Fibroblast of skin of right quadriceps (primary cell): Measurements from ENCODE around the gene JOSD2.
A peak's percentile ranks its signal among the peaks of the same experiment; 100 is the strongest.

Experiments
- DNase-seq: peaks from one replicate; pipeline ENCODE4 v3.0.0-alpha.2; 2013

JOSD2 gene

GRCh38 chr19:50492303-50493052, 18.5 kb downstream of the JOSD2 start:
- peak; percentile 8 for DNase-seq

- DNase-seq: no peak
Measured at GRCh38 chr19:50490991-50491472, 20.0 kb downstream of the JOSD2 start.

GRCh38 chr19:50490411-50490811, 20.6 kb downstream of the JOSD2 start:
- no peak for DNase-seq

GRCh38 chr19:50489461-50490011, 21.5 kb downstream of the JOSD2 start:
- DNase-seq: no peak

- DNase-seq: no peak
Measured at GRCh38 chr19:50488389-50489194, 22.4 kb downstream of the JOSD2 start.

- DNase-seq: peak; percentile 28
Measured at GRCh38 chr19:50486823-50487515, 24.0 kb downstream of the JOSD2 start.

- DNase-seq: no peak
Measured at GRCh38 chr19:50485284-50485955, 25.6 kb downstream of the JOSD2 start.

- no peak for DNase-seq
Measured at GRCh38 chr19:50482916-50483315, 28.1 kb downstream of the JOSD2 start.

GRCh38 chr19:50482271-50482855, 28.6 kb downstream of the JOSD2 start:
- no peak for DNase-seq

- no peak for DNase-seq
Measured at GRCh38 chr19:50481351-50482149, 29.4 kb downstream of the JOSD2 start.

- DNase-seq: no peak
Measured at GRCh38 chr19:50480281-50481111, 30.5 kb downstream of the JOSD2 start.

GRCh38 chr19:50479761-50480251, 31.2 kb downstream of the JOSD2 start:
- DNase-seq: no peak

- DNase-seq: peak; percentile 7
Measured at GRCh38 chr19:50478901-50479715, 31.9 kb downstream of the JOSD2 start.

GRCh38 chr19:50477751-50478515, 33.1 kb downstream of the JOSD2 start:
- no peak for DNase-seq

GRCh38 chr19:50476907-50477238, 34.1 kb downstream of the JOSD2 start:
- DNase-seq: no peak

GRCh38 chr19:50476224-50476906, 34.6 kb downstream of the JOSD2 start, which contains the start of the genes EMC10 and GARIN5A:
Gene EMC10 (plus strand): TSS chr19:50476507. CDS start chr19:50476545, 38 bp downstream.
Gene GARIN5A (minus strand): TSS chr19:50476848. CDS start chr19:50476388, 460 bp downstream.
- peak; percentile 93 for DNase-seq

GRCh38 chr19:50475736-50476223, 35.2 kb downstream of the JOSD2 start:
- no peak for DNase-seq
